ENCODE measurements around the gene JAKMIP1. TPM values are rescaled to one million over a fixed set of nuclear protein-coding genes. Genes with fewer than 3 reads are reported as not detected.

The JAKMIP1 gene
- total and polyA plus RNA-seq, 2 of the 13 experiments (the other 11 are each of a cell fraction or from before 2014, with no cell fraction given) = not detected

DNA sequence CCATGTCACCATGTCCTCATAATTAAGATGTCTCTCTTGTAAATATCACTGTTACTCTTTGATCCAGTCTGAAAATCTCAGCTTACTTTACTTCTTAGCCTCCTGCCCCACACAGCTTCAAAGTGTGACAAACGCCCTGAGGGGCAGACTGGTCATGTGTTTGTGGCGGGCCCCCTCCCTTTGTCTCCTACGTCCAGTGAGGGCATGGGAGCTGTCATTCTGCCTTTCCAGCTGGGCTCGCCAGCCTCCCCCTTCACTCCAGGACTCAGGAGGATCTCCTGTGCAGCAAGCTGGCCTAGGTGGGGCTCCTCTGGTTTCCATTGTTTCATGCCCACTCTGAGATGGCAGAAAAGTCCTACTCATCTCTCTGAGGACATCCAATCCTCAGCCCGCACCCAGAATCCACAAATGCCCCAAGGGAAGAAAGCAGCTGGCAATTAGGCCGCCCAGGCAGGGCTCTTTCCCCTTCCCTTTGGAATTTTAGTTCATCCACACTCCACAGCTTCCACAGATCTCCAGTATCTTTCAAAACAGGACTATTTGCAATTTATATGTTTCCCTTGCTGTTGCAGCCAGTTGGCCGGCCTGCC lies 95.7 kb downstream of the JAKMIP1 start:
- no peak overlapping the region for H3K9ac ChIP-seq (ENCODE audit: insufficient read depth, low read depth, low read length)
- H3K4me3 ChIP-seq (replicated peaks in 1 of 3; ENCODE audit: insufficient read depth in 1 of 3, low read depth in 2 of 3, low read length in 3 of 3) = no peak overlapping the region
- in situ Hi-C loops (cut with HindIII; ENCODE audit: extremely low pct_ligation_motif_present, low pct_unique_long_range_greater_than_20kb) = no loop called here
- ChIA-PET CTCF (ENCODE audit: low intra/inter-chr PET ratio, low total read pairs) (no interaction called here), POLR2A (no interaction called here)
- WGBS (ENCODE audit: low lambda C conversion rate) = 0% methylated on average over 7 of the region's 7 CpGs
- no TSS peak for BruUV-seq (replicated peaks)
- intact Hi-C loops (cut with micrococcal nuclease; ENCODE audit: unreplicated experiment) = no loop called here
- no peak overlapping the region for H3K4me2 ChIP-seq (ENCODE audit: low read depth, low read length)
- no peak overlapping the region for H2AFZ ChIP-seq (ENCODE audit: low read length)
- no peak overlapping the region for H3K27ac ChIP-seq (ENCODE audit: extremely low read length, insufficient read depth, low read length)
- peaks cover 7 to 30% of the 10 kb centered on the region in 2 experiments; a peak in 3 of 5 replicates for H3K27me3 ChIP-seq (ENCODE audit: control insufficient read depth in 1 of 2, insufficient read depth in 2 of 2, low read length in 2 of 2)
- FAIRE-seq (no peak), ATAC-seq (no peak), DNase-seq (ENCODE audit: low spot score) (no peak)
- no peaks in the 10 kb centered on the region for H3K9me3 ChIP-seq (ENCODE audit: low read length)
- H3K79me2 ChIP-seq (ENCODE audit: insufficient read depth, low read length) = no peaks in the 10 kb centered on the region
- TF ChIP-seq PRMT3 (CRISPR knock-in tag; IDR thresholded peaks at IDR 0.05; ENCODE audit: borderline replicate concordance, low read depth) (no peak), CBX1 (IDR thresholded peaks at IDR 0.05; ENCODE audit: low read depth) (no peak), POLR2G (IDR thresholded peaks at IDR 0.05; ENCODE audit: low read depth, low read length) (no peak), ZNF317 (CRISPR knock-in tag; IDR thresholded peaks at IDR 0.05) (no peak), ZNF598 (CRISPR knock-in tag; IDR thresholded peaks at IDR 0.05; ENCODE audit: borderline replicate concordance) (no peak), ZNF589 (CRISPR knock-in tag; conservative IDR thresholded peaks at IDR 0.05) (no peak), MTF1 (CRISPR knock-in tag; IDR thresholded peaks at IDR 0.05) (no peak), ZNF235 (CRISPR knock-in tag; IDR thresholded peaks at IDR 0.05; ENCODE audit: borderline replicate concordance) (no peak), ZFP37 (CRISPR knock-in tag; IDR thresholded peaks at IDR 0.05; ENCODE audit: borderline replicate concordance) (no peak), ZNF468 (CRISPR knock-in tag; IDR thresholded peaks at IDR 0.05) (no peak), ZNF616 (CRISPR knock-in tag; IDR thresholded peaks at IDR 0.05; ENCODE audit: low read depth) (no peak), HNRNPUL1 (IDR thresholded peaks at IDR 0.05; ENCODE audit: low read depth, low read length) (no peak), ZNF883 (CRISPR knock-in tag; IDR thresholded peaks at IDR 0.05; ENCODE audit: not compliant biosample characterization) (no peak)
- TF ChIP-seq, protein P1, sequence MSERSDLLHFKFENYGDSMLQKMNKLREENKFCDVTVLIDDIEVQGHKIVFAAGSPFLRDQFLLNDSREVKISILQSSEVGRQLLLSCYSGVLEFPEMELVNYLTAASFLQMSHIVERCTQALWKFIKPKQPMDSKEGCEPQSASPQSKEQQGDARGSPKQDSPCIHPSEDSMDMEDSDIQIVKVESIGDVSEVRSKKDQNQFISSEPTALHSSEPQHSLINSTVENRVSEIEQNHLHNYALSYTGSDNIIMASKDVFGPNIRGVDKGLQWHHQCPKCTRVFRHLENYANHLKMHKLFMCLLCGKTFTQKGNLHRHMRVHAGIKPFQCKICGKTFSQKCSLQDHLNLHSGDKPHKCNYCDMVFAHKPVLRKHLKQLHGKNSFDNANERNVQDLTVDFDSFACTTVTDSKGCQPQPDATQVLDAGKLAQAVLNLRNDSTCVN (CRISPR knock-in tag; IDR thresholded peaks at IDR 0.05; ENCODE audit: borderline replicate concordance) = no peak
- TF ChIP-seq, protein P2, sequence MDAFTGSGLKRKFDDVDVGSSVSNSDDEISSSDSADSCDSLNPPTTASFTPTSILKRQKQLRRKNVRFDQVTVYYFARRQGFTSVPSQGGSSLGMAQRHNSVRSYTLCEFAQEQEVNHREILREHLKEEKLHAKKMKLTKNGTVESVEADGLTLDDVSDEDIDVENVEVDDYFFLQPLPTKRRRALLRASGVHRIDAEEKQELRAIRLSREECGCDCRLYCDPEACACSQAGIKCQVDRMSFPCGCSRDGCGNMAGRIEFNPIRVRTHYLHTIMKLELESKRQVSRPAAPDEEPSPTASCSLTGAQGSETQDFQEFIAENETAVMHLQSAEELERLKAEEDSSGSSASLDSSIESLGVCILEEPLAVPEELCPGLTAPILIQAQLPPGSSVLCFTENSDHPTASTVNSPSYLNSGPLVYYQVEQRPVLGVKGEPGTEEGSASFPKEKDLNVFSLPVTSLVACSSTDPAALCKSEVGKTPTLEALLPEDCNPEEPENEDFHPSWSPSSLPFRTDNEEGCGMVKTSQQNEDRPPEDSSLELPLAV (CRISPR knock-in tag; conservative IDR thresholded peaks at IDR 0.05; ENCODE audit: low read depth) = no peak
- TF ChIP-seq, protein P3, sequence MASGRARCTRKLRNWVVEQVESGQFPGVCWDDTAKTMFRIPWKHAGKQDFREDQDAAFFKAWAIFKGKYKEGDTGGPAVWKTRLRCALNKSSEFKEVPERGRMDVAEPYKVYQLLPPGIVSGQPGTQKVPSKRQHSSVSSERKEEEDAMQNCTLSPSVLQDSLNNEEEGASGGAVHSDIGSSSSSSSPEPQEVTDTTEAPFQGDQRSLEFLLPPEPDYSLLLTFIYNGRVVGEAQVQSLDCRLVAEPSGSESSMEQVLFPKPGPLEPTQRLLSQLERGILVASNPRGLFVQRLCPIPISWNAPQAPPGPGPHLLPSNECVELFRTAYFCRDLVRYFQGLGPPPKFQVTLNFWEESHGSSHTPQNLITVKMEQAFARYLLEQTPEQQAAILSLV (CRISPR knock-in tag; IDR thresholded peaks at IDR 0.05; ENCODE audit: borderline replicate concordance) = no peak
- H4K20me1 ChIP-seq (ENCODE audit: insufficient read depth, low read length) = no peaks in the 10 kb centered on the region
- no peaks in the 10 kb centered on the region for H3K4me1 ChIP-seq (ENCODE audit: insufficient read depth, low read length)
- no peaks in the 10 kb centered on the region for H3K36me3 ChIP-seq (replicated peaks in 1 of 2; ENCODE audit: control insufficient read depth in 1 of 2, insufficient read depth in 2 of 2, low read length in 2 of 2)
